Activated CD8-positive, alpha-beta memory T cell treated with anti-CD3 and anti-CD28 coated beads, Interleukin-2, amount 50 U/mL, for 48 hours (primary cell): ENCODE measurements around the gene CCRL2.
"Not testable (repeated sequence)": the region's sequence is repeated elsewhere in the genome, so short reads cannot be mapped to it uniquely, and the experiment has no call there.

Source experiments
- DNase-seq: peaks from one replicate; pipeline ENCODE4 v3.0.0-alpha.2; 2020

Gene CCRL2

GRCh38 chr3:46380471-46381221 lies 26.4 kb upstream of the CCRL2 start:
- no peak for DNase-seq

GRCh38 chr3:46381625-46382024 lies 25.4 kb upstream of the CCRL2 start:
- DNase-seq: no peak

- no peak for DNase-seq
These were observed 23.7 kb upstream of the CCRL2 start for GRCh38 chr3:46383211-46383950.

GRCh38 chr3:46383951-46384330 lies 23.1 kb upstream of the CCRL2 start:
- DNase-seq: no peak

- DNase-seq: no peak
These were observed 20.9 kb upstream of the CCRL2 start for GRCh38 chr3:46386205-46386604.

GRCh38 chr3:46388847-46389246 lies 18.2 kb upstream of the CCRL2 start:
- DNase-seq: not testable (repeated sequence)

GRCh38 chr3:46389306-46389705 lies 17.8 kb upstream of the CCRL2 start:
- peak; percentile 20 for DNase-seq

- not testable (repeated sequence) for DNase-seq
These were observed 15.5 kb upstream of the CCRL2 start for GRCh38 chr3:46391526-46391925.

GRCh38 chr3:46393011-46393410 lies 14.0 kb upstream of the CCRL2 start:
- peak; percentile 26 for DNase-seq

GRCh38 chr3:46393554-46394434 lies 13.3 kb upstream of the CCRL2 start:
- peak; percentile 40 for DNase-seq

GRCh38 chr3:46395210-46395661 lies 11.8 kb upstream of the CCRL2 start:
- DNase-seq: peak; percentile 44

- DNase-seq: peak; percentile 43
These were observed 11.1 kb upstream of the CCRL2 start for GRCh38 chr3:46395766-46396530.

- DNase-seq: no peak
These were observed 9.9 kb upstream of the CCRL2 start for GRCh38 chr3:46397111-46397510.

- DNase-seq: no peak
These were observed 8.7 kb upstream of the CCRL2 start for GRCh38 chr3:46398186-46398955.

- no peak for DNase-seq
These were observed 8.0 kb upstream of the CCRL2 start for GRCh38 chr3:46399098-46399497.

- no peak for DNase-seq
These were observed 7.5 kb upstream of the CCRL2 start for GRCh38 chr3:46399557-46399956.

- no peak for DNase-seq
These were observed 6.9 kb upstream of the CCRL2 start for GRCh38 chr3:46400000-46400734.

GRCh38 chr3:46400846-46401245 lies 6.2 kb upstream of the CCRL2 start:
- no peak for DNase-seq

- no peak for DNase-seq
These were observed 5.5 kb upstream of the CCRL2 start for GRCh38 chr3:46401579-46401978.

- DNase-seq: not testable (repeated sequence)
These were observed 4.2 kb upstream of the CCRL2 start for GRCh38 chr3:46402902-46403301.
